Liver (tissue), 9 donors: ENCODE measurements around the gene NFATC4. TPM values are rescaled to one million over a fixed set of nuclear protein-coding genes. Genes with fewer than 3 reads are reported as not detected.

Source experiments
- DNase-seq: peaks from one replicate; pipeline ENCODE4 v3.0.0-alpha.2; 2017; ENCODE audit warnings: low spot score
- H3K27ac ChIP-seq, 2 donors: one replicate each; pipeline ENCODE4 v1.7.0; 2013; ENCODE audit warnings: inconsistent platforms in 2 of 2, low read length in 2 of 2, control low read depth in 1 of 2, low read depth in 1 of 2, mild to moderate bottlenecking in 1 of 2
- H3K27me3 ChIP-seq, 4 donors: one replicate each; pipeline versions ENCODE4 v1.6.1 to v1.7.0; 2013; ENCODE audit warnings: low read length in 3 of 4, inconsistent platforms in 1 of 4, mild to moderate bottlenecking in 1 of 4, moderate library complexity in 1 of 4; ENCODE audit not compliant: control insufficient read depth in 4 of 4, insufficient read depth in 4 of 4
- H3K36me3 ChIP-seq, 4 donors: one replicate each; pipeline versions ENCODE4 v1.6.1 to v1.7.0; 2013; ENCODE audit warnings: low read length in 3 of 4, mild to moderate bottlenecking in 3 of 4, low read depth in 1 of 4, moderate library complexity in 1 of 4; ENCODE audit not compliant: control insufficient read depth in 4 of 4, insufficient read depth in 3 of 4
- H3K4me1 ChIP-seq, 4 donors: one replicate each; pipeline versions ENCODE4 v1.6.1 to v1.7.0; 2013; ENCODE audit warnings: low read length in 3 of 4, mild to moderate bottlenecking in 3 of 4, moderate library complexity in 1 of 4; ENCODE audit not compliant: control insufficient read depth in 4 of 4, insufficient read depth in 4 of 4
- H3K4me3 ChIP-seq, 3 donors: one replicate each; pipeline versions ENCODE4 v1.6.1 to v1.7.0; 2013; ENCODE audit warnings: low read length in 3 of 3, control low read depth in 1 of 3, low read depth in 1 of 3, mild to moderate bottlenecking in 1 of 3
- H3K9ac ChIP-seq, 2 donors: one replicate each; pipeline ENCODE4 v1.7.0; 2013; ENCODE audit warnings: low read length in 2 of 2, mild to moderate bottlenecking in 2 of 2, moderate library complexity in 2 of 2, control low read depth in 1 of 2, low read depth in 1 of 2
- H3K9me3 ChIP-seq, 4 donors: one replicate each; pipeline versions ENCODE4 v1.6.1 to v1.7.0; 2013; ENCODE audit warnings: low read length in 3 of 4; ENCODE audit not compliant: control insufficient read depth in 4 of 4
- ATF3 ChIP-seq: IDR thresholded peaks from 2 replicates; pipeline ENCODE4 v1.6.1; 2016; ENCODE audit warnings: antibody characterized with exemption
- CTCF ChIP-seq: fragments of 150-350 bp; IDR thresholded peaks from 2 replicates; pipeline ENCODE4 v1.5.1; 2017; ENCODE audit warnings: improper control_type of control experiment, low read depth, low read length; ENCODE audit not compliant: missing input control
- EGR1 ChIP-seq, 2 donors: IDR thresholded peaks; 2 replicates each; pipeline ENCODE4 v1.6.1; 2016 to 2018; ENCODE audit warnings: antibody characterized with exemption in 2 of 2, low read depth in 2 of 2
- FOXA2 ChIP-seq: IDR thresholded peaks from 2 replicates; pipeline ENCODE4 v1.6.1; 2016; ENCODE audit warnings: antibody characterized with exemption
- GABPA ChIP-seq, 2 donors: IDR thresholded peaks in 1 of 2; conservative IDR thresholded peaks in 1 of 2; 2 replicates each; pipeline ENCODE4 v1.6.1; 2016; ENCODE audit warnings: antibody characterized with exemption in 2 of 2, mild to moderate bottlenecking in 1 of 2, moderate library complexity in 1 of 2
- HNF4A ChIP-seq, 2 donors: conservative IDR thresholded peaks; 2 replicates each; pipeline ENCODE4 v1.6.1; 2016; ENCODE audit warnings: antibody characterized with exemption in 2 of 2, mild to moderate bottlenecking in 2 of 2
- HNF4G ChIP-seq: IDR thresholded peaks from 2 replicates; pipeline ENCODE4 v1.6.1; 2016; ENCODE audit warnings: antibody characterized with exemption
- JUND ChIP-seq, 2 donors: IDR thresholded peaks; 2 replicates each; pipeline ENCODE4 v1.6.1; 2016; ENCODE audit warnings: antibody characterized with exemption in 2 of 2
- MAX ChIP-seq: IDR thresholded peaks from 2 replicates; pipeline ENCODE4 v1.6.1; 2016; ENCODE audit warnings: antibody characterized with exemption
- NR2F2 ChIP-seq: IDR thresholded peaks from 2 replicates; pipeline ENCODE4 v1.6.1; 2016; ENCODE audit warnings: antibody characterized with exemption
- RAD21 ChIP-seq, 2 donors: IDR thresholded peaks; 2 replicates each; pipeline ENCODE4 v1.6.1; 2016; ENCODE audit warnings: antibody characterized with exemption in 2 of 2, mild to moderate bottlenecking in 2 of 2
- RXRA ChIP-seq, 2 donors: IDR thresholded peaks; 2 replicates each; pipeline ENCODE4 v1.6.1; 2017 to 2018; ENCODE audit warnings: antibody characterized with exemption in 2 of 2, mild to moderate bottlenecking in 1 of 2
- ZBTB33 ChIP-seq: IDR thresholded peaks from 2 replicates; pipeline ENCODE4 v1.6.1; 2016; ENCODE audit warnings: antibody characterized with exemption
- WGBS: extraction: QIAGEN DNeasy Blood & Tissue Kit; methylation state at CpG from one replicate; pipeline ENCODE4 v1.1.7; 2013; 5-methylcytosine and 5-hydroxymethylcytosine counted together
- polyA plus RNA-seq, 2 donors: library from polyadenylated mRNA; stranded (reverse) in 1 of 2; unstranded in 1 of 2; fragments of 200-250 nt in 1 of 2; fragments of >200 nt in 1 of 2; fragmentation: Nextera tagmentation in 1 of 2; extraction: Ambion mirVana in 1 of 2; gene quantifications; one replicate each; pipeline versions ENCODE4 v1.2.1 to v1.2.3, GENCODE V29; 2013 to 2015
- total RNA-seq, 2 donors: library from RNA; depleted of rRNA; stranded (reverse); fragments of >200 nt; gene quantifications; one replicate each; pipeline ENCODE4 v1.2.3, GENCODE V29; 2014
- TF ChIP-seq, protein P1 (sequence below): IDR thresholded peaks from 2 replicates; pipeline ENCODE4 v1.6.1; 2016; ENCODE audit warnings: antibody characterized with exemption, mild to moderate bottlenecking
- donor health status: healthy.
- donor health status: healthy.
- donor health status: healthy.
- donor health status: healthy.
- donor health status: healthy.

The NFATC4 gene
- total and polyA plus RNA-seq, 4 donors = 1.0 to 3.6 (median 1.8) TPM

- whole genome bisulfite sequencing = 88% methylated on average over 2 of the region's 2 CpGs
- Histone ChIP-seq H3K9me3 (no peaks in the 10 kb centered on the region), H3K4me1 (peaks cover 0 to 3% (median under 1%) of the 10 kb centered on the region in 4 donors), H3K9ac (no peak overlapping the region), H3K27ac (no peak overlapping the region), H3K36me3 (no peaks in the 10 kb centered on the region), H3K27me3 (no peaks in the 10 kb centered on the region), H3K4me3 (no peak overlapping the region)
- TF ChIP-seq HNF4G (no peak), ATF3 (no peak), RXRA (IDR thresholded peaks at IDR 0.05) (no peak), EGR1 (IDR thresholded peaks at IDR 0.05; ENCODE audit: low read depth in 2 of 2) (no peak), HNF4A (conservative IDR thresholded peaks at IDR 0.05) (no peak), RAD21 (IDR thresholded peaks at IDR 0.05) (no peak), NR2F2 (no peak), CTCF (no peak), FOXA2 (no peak), JUND (IDR thresholded peaks at IDR 0.05) (no peak), GABPA (IDR thresholded peaks at IDR 0.05 in 1 of 2, conservative IDR thresholded peaks at IDR 0.05 in 1 of 2) (no peak), ZBTB33 (no peak), MAX (no peak)
- TF ChIP-seq, protein P1, sequence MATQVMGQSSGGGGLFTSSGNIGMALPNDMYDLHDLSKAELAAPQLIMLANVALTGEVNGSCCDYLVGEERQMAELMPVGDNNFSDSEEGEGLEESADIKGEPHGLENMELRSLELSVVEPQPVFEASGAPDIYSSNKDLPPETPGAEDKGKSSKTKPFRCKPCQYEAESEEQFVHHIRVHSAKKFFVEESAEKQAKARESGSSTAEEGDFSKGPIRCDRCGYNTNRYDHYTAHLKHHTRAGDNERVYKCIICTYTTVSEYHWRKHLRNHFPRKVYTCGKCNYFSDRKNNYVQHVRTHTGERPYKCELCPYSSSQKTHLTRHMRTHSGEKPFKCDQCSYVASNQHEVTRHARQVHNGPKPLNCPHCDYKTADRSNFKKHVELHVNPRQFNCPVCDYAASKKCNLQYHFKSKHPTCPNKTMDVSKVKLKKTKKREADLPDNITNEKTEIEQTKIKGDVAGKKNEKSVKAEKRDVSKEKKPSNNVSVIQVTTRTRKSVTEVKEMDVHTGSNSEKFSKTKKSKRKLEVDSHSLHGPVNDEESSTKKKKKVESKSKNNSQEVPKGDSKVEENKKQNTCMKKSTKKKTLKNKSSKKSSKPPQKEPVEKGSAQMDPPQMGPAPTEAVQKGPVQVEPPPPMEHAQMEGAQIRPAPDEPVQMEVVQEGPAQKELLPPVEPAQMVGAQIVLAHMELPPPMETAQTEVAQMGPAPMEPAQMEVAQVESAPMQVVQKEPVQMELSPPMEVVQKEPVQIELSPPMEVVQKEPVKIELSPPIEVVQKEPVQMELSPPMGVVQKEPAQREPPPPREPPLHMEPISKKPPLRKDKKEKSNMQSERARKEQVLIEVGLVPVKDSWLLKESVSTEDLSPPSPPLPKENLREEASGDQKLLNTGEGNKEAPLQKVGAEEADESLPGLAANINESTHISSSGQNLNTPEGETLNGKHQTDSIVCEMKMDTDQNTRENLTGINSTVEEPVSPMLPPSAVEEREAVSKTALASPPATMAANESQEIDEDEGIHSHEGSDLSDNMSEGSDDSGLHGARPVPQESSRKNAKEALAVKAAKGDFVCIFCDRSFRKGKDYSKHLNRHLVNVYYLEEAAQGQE = no peak
- DNase-seq = no peak
Measured at GRCh38 chr14:24361326-24361725, 6.7 kb upstream of the NFATC4 start.

GRCh38 chr14:24362241-24362960 is 5.6 kb upstream of the NFATC4 start:
- no peak overlapping the region for H3K4me3 ChIP-seq
- no peak overlapping the region for H3K27ac ChIP-seq
- peaks cover 0 to 1% (median 0%) of the 10 kb centered on the region in 4 donors for H3K27me3 ChIP-seq
- no peaks in the 10 kb centered on the region for H3K9me3 ChIP-seq
- DNase-seq = no peak
- H3K4me1 ChIP-seq = peaks cover 0 to 3% (median under 1%) of the 10 kb centered on the region in 4 donors
- H3K36me3 ChIP-seq = no peaks in the 10 kb centered on the region
- no peak overlapping the region for H3K9ac ChIP-seq
- WGBS = 43% methylated on average over 2 of the region's 2 CpGs
- TF ChIP-seq MAX = no peak
- TF ChIP-seq RAD21 (IDR thresholded peaks at IDR 0.05) = no peak
- TF ChIP-seq GABPA (IDR thresholded peaks at IDR 0.05 in 1 of 2, conservative IDR thresholded peaks at IDR 0.05 in 1 of 2) = no peak
- TF ChIP-seq RXRA (IDR thresholded peaks at IDR 0.05) = no peak
- no peak for TF ChIP-seq JUND (IDR thresholded peaks at IDR 0.05)
